ENCODE results near the gene FRAT2. TPM values are rescaled to one million over a fixed set of nuclear protein-coding genes. Genes with fewer than 3 reads are reported as not detected.

Gene FRAT2
- total and polyA plus RNA-seq, 2 of the 13 experiments (the other 11 are each of a cell fraction or from before 2014, with no cell fraction given): 7.2 to 14.1 TPM

DNA sequence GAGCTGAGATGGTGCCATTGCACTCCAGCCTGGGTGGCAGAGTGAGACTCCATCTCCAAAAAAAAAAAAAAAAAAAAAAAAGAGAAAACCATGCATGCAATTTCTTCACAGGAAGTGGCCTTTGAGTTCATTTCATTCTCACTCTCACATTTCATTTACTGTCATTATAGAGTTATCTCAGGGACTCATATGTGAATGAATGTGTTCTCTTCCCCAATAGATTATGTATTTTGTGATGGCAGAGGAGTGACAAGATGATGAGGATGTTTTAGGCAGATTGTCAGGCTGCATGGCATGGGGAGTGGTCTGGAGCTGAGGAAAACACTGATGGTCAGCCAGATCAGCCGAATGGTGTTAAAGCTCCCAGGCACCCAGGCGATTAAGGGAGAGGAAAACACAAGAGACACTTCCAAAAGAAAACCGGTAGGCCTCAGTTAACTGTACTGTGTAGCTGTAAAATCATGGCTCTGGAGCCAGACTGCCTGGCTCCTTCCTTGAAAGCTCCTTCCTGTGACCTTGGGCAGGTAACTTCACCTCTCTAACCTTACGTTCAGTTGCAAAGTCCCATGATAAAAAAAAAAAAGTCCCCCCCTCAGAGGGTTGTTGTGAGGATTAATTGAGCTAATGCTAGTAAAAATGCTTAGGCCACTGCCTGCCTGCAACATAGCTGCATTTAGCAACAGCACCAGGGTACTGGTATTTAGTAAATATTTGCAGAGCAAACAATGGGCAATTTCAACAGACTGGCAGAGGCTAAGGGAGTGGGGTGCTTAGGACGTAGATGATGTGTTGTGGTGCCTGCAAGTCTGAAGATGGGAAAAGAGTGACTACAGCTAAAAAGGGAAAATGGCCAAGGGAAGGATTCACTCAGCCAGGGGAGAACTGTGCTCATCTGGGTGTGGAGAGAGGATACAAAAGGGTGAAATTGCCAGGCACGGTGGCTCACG lies 6.9 kb downstream of the FRAT2 start (continued):
- TF ChIP-seq, protein P1, sequence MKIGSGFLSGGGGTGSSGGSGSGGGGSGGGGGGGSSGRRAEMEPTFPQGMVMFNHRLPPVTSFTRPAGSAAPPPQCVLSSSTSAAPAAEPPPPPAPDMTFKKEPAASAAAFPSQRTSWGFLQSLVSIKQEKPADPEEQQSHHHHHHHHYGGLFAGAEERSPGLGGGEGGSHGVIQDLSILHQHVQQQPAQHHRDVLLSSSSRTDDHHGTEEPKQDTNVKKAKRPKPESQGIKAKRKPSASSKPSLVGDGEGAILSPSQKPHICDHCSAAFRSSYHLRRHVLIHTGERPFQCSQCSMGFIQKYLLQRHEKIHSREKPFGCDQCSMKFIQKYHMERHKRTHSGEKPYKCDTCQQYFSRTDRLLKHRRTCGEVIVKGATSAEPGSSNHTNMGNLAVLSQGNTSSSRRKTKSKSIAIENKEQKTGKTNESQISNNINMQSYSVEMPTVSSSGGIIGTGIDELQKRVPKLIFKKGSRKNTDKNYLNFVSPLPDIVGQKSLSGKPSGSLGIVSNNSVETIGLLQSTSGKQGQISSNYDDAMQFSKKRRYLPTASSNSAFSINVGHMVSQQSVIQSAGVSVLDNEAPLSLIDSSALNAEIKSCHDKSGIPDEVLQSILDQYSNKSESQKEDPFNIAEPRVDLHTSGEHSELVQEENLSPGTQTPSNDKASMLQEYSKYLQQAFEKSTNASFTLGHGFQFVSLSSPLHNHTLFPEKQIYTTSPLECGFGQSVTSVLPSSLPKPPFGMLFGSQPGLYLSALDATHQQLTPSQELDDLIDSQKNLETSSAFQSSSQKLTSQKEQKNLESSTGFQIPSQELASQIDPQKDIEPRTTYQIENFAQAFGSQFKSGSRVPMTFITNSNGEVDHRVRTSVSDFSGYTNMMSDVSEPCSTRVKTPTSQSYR (CRISPR knock-in tag; IDR thresholded peaks at IDR 0.05; ENCODE audit: borderline replicate concordance): peak; percentile 74; the same call in 1 of the 2 replicates
- TF ChIP-seq, protein P2, sequence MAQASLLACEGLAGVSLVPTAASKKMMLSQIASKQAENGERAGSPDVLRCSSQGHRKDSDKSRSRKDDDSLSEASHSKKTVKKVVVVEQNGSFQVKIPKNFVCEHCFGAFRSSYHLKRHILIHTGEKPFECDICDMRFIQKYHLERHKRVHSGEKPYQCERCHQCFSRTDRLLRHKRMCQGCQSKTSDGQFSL (CRISPR knock-in tag; IDR thresholded peaks at IDR 0.05): peak; percentile 62; the same call in 1 of the 2 replicates
- TF ChIP-seq, protein P3, sequence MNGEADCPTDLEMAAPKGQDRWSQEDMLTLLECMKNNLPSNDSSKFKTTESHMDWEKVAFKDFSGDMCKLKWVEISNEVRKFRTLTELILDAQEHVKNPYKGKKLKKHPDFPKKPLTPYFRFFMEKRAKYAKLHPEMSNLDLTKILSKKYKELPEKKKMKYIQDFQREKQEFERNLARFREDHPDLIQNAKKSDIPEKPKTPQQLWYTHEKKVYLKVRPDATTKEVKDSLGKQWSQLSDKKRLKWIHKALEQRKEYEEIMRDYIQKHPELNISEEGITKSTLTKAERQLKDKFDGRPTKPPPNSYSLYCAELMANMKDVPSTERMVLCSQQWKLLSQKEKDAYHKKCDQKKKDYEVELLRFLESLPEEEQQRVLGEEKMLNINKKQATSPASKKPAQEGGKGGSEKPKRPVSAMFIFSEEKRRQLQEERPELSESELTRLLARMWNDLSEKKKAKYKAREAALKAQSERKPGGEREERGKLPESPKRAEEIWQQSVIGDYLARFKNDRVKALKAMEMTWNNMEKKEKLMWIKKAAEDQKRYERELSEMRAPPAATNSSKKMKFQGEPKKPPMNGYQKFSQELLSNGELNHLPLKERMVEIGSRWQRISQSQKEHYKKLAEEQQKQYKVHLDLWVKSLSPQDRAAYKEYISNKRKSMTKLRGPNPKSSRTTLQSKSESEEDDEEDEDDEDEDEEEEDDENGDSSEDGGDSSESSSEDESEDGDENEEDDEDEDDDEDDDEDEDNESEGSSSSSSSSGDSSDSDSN (CRISPR knock-in tag; IDR thresholded peaks at IDR 0.05): no peak
- TF ChIP-seq FLYWCH1 (CRISPR knock-in tag; IDR thresholded peaks at IDR 0.05) (no peak), ZSCAN21 (CRISPR knock-in tag; IDR thresholded peaks at IDR 0.05; ENCODE audit: borderline replicate concordance) (peak; percentile 98), ZNF672 (CRISPR knock-in tag; IDR thresholded peaks at IDR 0.05) (no peak), EED (CRISPR knock-in tag; IDR thresholded peaks at IDR 0.05) (no peak), HCFC1 (IDR thresholded peaks at IDR 0.05; ENCODE audit: low read depth, low read length) (no peak), ZNF234 (CRISPR knock-in tag; conservative IDR thresholded peaks at IDR 0.05) (no peak), CBX1 (IDR thresholded peaks at IDR 0.05; ENCODE audit: low read depth) (no peak), ZNF737 (CRISPR knock-in tag; IDR thresholded peaks at IDR 0.05; ENCODE audit: borderline replicate concordance) (no peak), RAD51 (IDR thresholded peaks at IDR 0.05; ENCODE audit: borderline replicate concordance) (no peak), HMGA1 (CRISPR knock-in tag; conservative IDR thresholded peaks at IDR 0.05) (no peak), ZFP41 (CRISPR knock-in tag; IDR thresholded peaks at IDR 0.05; ENCODE audit: borderline replicate concordance) (no peak), TEAD3 (CRISPR knock-in tag; optimal IDR thresholded peaks at IDR 0.05; ENCODE audit: borderline replicate concordance) (peak; percentile 98), POLR2G (IDR thresholded peaks at IDR 0.05; ENCODE audit: low read depth, low read length) (no peak; the same call in 1 of the 2 replicates), POLR2AphosphoS2 (IDR thresholded peaks at IDR 0.05; ENCODE audit: low read depth, low read length) (no peak), MTA1 (CRISPR knock-in tag; IDR thresholded peaks at IDR 0.05; ENCODE audit: borderline replicate concordance) (no peak)
- TF ChIP-seq, protein P4, sequence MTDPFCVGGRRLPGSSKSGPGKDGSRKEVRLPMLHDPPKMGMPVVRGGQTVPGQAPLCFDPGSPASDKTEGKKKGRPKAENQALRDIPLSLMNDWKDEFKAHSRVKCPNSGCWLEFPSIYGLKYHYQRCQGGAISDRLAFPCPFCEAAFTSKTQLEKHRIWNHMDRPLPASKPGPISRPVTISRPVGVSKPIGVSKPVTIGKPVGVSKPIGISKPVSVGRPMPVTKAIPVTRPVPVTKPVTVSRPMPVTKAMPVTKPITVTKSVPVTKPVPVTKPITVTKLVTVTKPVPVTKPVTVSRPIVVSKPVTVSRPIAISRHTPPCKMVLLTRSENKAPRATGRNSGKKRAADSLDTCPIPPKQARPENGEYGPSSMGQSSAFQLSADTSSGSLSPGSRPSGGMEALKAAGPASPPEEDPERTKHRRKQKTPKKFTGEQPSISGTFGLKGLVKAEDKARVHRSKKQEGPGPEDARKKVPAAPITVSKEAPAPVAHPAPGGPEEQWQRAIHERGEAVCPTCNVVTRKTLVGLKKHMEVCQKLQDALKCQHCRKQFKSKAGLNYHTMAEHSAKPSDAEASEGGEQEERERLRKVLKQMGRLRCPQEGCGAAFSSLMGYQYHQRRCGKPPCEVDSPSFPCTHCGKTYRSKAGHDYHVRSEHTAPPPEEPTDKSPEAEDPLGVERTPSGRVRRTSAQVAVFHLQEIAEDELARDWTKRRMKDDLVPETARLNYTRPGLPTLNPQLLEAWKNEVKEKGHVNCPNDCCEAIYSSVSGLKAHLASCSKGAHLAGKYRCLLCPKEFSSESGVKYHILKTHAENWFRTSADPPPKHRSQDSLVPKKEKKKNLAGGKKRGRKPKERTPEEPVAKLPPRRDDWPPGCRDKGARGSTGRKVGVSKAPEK (CRISPR knock-in tag; IDR thresholded peaks at IDR 0.05; ENCODE audit: borderline replicate concordance): no peak
